GM19240 (cell line): Measurements from ENCODE around the gene EFNA2.

Experiments
- DNase-seq: peaks from one replicate; pipeline ENCODE4 v3.0.0; 2011; ENCODE audit warnings: low spot score; ENCODE audit not compliant: insufficient read length

EFNA2 gene

DNA sequence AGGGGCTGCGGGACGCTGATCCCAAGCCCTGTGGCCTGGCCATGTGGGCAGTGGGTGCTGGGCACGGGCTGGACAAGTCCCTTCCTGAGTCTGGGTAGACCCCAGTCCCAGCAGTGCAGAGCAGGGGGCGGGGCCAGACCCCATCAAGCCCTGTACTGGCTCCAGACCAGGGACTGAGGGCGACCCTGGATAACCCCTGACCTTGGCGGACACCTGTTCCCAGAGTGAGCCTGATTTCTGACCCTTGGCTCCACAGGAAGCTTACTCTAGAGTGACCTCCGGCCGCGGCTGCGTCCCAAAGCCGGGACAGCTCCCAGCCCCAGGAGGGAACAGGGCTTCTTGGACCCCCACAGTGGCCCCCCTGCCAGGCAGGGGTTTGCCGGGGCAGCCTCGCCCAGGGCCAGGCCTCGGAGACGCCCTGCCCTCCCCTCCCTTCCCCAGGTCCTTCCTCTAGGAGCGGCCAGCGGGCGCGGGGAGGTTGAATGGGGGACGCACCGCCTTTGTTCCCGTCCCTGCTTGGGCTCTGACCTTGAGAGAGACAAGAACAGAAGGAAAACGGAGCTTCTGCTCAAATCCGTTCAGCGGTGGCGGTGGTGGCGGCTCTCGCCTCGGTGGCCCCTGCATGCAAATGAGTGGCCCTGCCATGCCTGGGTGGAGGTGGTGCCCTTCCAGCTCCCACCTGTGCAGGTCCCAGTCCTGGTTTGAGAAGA, 2.3 kb upstream of the EFNA2 start:
- DNase-seq, result no peak

DNA sequence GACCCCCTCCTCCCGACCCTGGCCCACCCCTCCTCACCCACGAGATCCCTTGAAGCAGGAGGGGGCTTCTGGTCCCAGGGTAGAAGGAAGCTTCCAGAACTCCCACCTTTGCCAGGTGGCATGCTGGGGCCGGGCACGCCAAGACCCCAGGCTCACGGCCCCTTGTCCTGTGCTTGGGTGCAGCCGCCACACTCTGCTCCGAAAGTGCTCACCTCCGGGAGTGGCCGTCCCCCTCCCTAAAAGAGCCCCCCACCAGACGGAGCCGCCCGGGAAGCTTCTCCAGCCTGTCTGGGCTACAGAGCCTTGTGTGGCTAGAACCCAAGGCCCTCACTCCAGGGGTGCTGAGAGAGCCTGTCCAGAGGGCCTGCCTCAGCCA, 1.8 kb upstream of the EFNA2 start:
- DNase-seq, result no peak

DNA sequence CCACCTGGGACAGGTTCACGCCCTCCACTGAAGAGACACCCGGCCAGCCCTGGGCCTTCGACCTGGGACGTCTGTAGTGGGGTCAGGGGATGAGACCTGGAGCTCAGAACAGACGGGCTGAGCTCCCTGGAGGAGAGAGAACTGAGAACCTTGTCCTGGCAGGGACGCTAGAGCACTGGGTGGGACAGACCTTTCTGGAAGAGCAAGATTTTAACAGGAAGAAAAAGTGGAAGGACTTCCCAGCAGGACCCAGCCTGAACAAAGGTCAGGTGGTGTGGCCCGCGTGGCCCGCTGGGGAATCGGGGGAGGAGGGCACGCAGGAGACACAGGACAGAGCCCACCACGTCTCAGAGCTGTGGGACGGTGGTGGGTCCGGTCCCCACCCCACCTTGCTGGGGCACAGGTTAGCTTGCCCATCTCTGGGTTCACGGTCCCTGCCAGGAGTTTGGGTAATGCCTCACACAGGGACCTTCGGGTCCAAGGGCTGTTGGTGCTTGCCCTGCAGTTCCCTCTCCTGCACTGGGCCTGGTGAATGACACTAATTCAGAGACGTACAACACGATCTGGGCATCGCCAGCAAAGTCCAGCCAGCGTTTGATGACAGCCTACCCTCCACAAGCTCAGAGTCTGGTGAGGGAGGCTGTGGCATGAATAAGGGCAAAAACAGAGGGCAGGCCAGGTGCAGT, 1.2 kb upstream of the EFNA2 start:
- DNase-seq, result no peak

DNA sequence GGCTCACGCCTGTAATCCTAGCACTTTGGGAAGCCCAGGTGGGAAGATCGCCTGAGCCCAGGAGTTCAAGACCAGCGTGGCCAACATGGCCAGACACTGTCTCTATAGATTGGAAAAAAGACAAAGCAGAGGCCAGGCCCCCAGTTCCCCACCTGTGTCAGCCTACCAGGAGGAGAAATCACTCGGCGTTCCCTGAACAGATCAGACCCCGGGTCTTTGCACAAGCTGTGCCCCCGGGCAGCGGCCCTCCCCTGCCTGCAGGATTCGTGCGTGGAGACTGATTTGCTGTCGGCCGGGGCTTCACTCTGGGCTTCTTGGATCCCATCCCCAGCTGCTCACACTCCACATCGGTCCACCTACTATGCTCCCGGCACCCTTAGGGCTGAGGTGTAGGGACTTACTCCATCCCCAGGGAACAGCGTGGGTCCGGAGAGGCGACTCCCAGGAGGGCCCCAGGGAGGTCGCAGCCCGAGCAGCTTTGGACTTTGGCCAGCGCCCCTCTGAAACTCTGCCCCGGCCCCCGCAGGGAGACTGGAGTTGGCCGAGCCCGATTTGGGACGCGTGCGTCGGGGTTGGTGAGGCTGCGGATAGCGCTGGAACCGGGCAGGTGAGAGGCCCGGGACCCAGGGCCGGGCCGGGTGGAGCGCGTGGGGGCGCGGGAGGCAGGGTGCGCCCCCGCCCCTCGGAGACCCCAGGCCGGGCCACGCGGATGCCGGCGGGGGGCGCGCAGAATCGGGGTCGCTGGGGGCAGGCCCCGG, 515 bp upstream of the EFNA2 start:
- DNase-seq, result no peak

DNA sequence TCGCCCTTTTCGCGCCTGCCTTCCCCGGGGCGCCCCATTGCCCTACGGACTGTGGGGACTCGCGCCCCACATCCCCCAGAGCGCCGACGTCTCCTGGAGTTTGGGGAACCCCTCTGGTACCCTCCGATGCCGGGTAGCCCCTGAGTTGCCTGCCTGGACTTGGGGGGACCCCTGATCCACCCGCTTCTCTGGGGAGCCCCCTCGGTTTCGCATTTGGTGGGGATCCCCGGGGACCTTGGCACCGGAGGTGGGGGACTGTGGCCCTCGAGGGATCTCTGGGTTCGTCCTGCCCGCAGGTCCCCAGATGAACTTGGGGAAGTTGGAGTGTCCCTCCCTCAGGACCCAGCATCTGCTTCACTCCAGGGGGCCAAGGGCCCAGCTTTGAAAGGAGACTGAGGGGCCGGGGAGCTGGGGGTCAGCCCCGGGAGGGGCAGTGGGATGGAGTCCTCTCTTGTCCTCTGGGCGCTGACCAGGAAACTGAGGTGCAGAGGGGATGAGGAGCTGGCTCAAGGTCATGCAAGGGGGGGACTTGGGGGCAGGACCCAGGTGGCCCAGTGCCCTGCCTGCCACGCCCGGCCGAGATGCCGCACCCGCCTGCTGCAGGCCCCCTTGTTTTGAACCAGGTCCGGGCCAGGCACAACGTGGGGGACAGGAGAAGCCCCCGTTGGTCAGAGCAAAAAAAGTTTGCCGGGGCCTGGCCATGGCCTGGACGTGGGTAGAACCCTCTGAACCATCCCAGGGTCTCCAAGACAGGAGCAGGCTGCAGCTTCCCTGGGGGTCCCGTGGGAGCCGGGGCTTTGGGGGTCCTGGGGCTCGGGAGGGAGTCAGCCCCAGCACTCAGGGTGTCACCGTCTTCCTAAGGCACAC, 1.0 kb downstream of the EFNA2 start:
- DNase-seq, result no peak

DNA sequence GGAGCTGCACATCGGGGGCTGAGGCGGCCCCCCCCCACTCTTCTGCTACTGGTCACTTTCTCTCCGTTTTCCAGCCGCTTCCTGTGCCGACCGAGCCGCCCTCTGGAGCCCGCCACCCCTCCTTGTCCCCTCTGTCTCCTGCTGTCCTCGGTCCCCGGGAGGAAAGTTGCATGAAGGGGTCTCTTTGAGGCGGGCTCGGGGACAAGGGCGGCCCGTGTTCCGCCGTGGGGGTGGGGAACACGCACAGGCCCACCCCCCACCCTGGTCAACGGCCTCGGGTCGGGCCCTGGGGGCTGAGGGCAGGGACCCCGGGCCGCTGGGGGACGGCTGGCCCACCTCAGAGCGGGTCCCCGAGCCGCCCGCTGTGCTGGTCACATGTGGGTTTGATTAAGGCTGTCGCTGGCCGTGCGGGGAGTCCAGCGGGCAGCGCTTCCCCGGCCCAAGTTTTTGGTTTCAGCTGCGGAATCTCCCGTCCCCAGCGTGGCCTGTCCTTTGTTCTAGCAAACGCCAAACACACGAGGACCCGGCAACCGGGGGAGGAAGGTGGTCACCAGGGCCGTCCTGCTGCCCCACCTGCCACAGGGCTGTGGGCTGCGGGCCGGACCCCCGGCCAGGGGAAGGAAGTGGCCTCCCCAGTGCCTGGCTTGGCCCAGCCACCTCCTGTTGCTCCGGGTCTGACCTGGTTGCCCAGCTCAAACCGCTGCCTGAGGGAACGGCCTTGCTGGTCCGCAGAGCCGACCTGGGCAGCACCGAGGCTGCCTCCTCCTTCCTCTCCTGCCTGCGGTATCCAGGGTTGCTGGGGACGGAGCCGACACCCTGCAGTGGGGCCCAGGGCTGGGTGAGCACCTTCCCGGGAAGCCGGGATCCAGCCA, 1.9 kb downstream of the EFNA2 start:
- DNase-seq, result no peak

DNA sequence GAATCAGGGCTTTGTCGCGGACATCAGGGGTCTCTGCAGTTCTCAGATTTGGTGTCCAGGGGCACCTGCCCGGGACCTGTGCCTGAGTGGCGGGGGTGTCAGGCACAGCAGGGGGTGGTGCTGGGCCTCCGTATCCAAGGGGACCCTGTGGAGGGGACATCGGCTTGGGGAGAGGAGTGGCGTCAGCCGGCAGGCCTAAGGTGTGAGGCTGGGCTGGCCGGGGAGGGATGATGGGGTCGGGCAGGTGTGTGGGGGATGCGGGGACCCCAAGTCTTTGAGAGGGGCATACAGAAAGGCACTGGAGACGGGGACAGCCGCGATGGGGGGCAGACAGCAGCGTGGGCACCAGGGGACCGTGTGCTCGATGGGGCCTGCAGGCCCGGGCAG, 2.5 kb downstream of the EFNA2 start:
- no peak for DNase-seq

DNA sequence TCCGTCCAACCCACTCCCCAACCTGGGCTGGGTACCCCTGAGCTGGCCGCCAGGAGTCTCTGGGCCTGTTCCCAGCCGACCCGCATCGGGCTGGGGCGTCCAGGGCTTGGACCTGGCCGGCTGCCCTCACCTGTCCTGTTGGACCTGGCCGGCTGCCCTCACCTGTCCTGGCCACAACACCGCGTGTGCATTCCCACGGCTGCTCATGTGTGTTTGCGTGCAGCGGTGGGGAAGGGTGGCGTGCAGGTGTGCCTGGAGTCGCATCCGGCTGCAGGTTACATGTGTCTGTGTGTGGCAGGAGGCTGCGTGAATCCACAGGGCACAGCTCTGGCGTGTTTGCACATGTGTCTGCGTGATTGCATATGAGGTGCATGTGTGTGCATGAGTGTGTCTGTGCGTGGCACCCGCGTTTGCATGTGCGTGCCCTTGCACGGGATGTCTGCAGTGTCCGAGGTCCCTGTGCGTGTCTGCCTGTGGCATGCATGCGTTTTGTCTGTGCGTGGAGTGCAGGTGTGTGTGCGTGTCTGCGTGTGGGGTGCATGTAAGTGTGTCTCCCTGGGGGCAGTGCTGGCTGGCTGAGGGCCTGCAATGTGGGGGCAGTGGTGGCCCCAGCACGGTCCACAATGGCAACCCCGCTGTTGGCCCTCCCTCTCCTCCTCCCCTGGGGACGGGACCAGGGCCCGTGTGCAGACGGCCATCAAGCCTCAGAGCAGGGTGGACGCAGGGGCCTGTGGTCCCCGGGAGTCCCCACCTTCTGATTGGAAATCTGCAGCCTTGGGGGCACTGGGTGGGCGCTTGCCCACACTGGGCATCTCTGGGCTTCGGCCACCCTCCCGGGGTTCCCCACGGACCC, 3.4 kb downstream of the EFNA2 start:
- DNase-seq, result no peak

DNA sequence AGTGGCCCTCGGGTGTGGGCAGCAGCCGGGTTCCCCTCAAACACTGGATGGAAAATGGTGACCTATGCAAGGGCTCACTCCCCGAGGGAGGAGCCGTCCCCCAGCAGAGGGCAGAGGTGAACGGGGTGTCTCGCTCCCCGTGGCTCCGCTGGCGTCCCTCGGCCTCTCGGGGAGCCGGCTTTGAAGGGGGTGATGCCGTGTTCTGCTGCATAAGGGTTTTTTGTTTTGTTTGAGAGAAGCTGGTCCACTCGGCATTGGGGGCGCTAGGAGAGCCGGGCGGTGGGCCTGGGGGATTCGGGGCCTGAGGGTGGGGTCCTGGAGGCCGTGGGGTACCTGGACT, 4.0 kb downstream of the EFNA2 start:
- DNase-seq, result no peak

DNA sequence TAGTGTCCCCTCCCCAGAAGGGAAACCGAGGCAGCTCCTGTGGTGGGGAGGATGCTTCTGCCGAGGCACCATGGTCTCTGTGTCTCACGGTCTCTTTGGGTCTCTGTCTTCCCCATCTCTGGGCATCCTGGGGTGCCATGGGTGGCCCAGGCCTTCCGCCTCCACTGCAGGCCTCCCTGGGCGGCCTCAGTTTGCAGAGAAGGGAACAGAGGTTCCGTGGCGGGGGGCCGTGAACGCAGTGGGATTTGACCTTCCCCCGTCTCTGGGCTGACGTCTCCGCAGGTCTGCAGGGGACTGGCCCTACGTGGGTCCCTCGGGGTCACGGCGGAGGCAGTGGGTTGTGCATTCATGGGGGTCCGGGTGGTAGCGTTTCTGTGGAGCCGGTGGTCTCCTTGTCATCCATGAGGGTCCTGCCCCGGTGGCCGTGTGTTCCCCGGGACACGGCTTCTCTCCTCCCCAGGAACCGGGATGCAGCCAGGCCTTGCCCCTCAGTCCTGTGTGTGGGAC, 4.6 kb downstream of the EFNA2 start:
- no peak for DNase-seq

DNA sequence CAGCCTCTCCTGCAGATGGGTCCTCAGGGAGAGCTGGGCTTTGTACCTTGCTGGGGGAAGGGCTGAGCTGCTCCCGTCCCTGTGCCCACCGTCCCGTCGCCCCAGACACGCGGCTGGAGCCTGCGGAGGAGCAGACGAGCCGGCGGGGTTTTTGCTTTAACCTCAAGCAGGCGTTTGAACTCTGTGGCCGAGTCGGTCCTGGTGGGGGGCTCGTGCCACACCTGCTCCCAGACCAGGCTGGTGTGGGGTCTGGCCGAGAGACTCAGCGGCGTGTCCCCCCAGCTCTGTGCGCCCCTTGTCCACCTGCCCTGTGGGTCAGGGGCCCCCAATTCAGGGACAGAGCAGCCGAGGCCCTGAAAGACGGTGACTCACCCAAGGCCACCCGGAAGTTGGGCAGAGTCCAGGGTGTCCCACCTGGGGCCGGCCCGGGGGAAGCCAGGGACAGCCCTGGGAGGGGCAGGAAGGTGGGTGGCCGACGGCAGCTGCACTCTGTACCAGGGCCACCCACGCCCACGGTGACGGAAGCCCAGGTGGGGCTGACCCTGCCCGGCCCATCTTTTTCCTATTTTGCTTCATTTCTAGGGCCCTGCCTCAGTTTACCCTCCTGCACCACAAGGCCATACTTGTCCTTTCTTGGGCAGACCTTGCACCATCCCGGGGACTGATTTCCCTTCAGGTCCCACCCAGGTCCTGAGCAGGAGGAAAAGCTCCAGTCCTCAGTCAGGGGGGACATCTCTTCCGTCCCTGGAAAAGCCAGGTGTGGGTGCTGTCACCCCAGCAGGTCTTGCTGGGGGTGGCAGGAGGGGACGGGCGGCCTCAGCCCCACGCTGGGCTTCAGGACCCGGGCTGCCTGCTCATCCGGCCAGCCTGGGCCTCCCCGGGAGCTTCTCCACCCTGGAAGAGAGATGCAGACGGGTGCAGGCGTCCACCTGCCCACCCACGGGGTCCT, 5.3 kb downstream of the EFNA2 start:
- no peak for DNase-seq

DNA sequence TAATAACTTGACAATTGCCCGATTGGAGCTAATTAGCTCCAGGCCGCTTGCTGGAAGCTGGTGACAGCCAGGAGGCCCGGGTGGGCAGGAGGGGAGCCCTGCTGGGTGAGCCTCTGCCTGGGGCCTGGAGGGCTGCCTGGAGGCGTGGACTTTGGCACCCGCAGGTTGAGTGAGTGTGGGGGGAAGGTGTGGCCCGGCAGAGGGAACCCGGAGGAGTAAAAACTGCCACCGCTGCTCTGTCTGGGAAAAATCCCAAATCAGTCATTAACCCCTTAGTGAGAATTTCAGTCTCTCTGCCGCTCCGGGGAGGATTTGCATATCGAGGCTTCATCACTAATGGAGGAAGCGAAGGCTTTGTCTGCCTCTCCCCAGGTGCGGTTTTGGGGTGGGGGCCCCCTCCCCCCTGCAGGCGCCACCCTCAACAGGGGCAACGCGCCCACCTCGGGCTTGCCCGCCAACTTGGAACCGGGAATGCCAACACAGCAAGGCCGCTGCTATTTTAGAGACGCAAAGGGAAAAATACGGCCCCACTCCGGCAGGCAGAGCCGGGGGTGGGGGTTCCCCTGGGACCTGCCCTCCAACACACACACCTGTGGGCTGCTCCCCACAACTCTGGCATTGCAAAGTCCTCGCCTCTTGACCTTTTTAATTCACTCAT, 6.2 kb downstream of the EFNA2 start:
- DNase-seq, result peak; percentile 61

DNA sequence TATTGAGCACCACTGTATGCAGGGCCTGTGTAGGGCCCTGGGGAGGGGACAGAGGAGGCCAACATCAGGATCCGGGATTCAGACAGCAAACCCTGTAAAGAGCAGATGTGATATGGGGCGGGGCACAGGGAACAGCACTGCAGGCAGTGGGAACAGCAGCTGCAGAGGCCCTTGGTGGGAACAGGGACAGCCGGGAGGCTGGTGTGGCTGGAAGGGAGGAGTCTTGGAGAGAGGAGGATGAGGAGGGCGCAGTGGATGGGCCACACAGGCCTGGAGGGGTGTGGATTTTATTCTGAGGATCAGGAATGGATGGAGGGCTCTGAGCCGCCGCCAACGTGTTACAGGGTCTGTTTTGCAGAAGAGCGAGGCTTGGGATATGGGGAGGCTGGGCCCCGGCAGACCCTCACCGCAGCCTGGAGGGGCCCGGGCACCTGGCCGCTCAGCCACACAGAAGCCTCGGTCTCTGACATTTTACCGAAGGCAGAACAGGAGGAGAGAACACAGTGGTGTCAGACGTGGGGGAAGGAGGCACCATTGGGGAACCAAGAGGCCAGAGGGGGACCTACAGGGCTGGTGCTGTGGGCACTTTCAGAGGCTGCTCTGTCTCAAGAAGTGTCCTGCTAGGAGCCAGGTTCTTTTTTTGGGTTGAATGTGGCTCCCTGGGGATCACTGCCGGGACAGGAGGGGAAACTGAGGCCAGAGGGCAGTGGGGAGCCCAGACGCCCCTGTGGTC, 6.9 kb downstream of the EFNA2 start:
- no peak for DNase-seq

DNA sequence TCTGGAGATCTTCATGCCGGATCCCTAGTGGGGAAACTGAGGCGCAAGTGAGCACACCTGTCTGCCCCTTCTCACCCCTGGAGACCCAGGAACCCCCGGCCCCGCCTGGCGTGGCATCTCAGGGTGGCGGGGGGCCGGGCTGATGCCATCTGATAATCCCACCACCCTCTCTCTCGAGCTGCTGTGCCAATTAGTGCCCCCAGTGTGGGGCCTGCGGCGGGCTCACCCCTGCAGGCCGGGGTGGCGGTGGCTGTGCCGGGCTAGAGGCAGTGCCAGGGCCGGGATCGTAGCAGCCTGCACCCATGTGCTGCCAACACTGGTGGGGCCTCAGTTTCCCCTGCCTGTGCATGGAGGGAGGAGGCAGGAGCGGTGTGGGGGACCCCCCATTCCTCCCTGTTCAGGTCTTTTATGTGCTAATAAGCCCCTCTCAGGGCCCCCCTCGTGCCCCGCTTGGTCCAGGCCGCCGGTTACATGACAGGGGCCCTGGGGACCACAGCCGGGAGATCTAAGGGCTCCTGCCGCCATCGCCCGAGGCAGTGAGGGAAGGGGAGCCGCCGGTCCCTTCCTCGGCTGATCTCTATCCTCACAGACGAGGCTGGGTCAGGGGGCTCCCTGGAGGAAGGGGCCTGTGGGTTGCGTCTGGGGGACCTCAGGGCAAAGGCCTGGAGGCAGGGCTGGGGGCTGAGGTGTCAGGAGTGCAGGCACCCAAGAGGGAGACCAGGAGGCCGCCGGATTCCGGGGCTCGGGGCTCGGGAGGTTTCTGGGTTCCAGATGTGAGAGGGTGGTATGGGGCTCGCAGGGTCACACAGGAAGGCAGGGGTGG, 8.3 kb downstream of the EFNA2 start:
- no peak for DNase-seq

DNA sequence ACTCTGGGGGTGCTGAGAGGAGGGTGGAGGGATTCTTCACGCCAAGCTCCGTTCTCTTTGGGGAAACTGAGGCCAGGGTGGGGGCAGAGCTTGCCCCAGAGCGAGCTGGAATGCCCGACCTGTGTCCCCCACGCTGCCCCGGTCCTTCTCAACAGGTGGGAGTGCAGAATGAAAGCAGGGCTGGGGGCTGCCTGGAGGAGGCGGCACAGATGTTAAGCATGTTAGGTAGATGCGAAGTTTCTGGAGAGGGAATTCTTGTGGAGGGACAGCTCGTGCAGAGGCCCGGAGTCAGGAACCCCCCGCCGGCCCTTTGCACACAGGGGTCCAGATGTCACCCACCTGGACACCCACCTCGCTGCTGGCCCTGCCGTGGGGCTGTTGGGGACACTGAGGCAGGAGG, 9.0 kb downstream of the EFNA2 start:
- DNase-seq, result no peak
